ENCODE measurements around the gene ZNF81.
A peak's percentile ranks its signal among the peaks of the same experiment; 100 is the strongest.
"Not testable (repeated sequence)": the region's sequence is repeated elsewhere in the genome, so short reads cannot be mapped to it uniquely, and the experiment has no call there.

Gene ZNF81

GRCh38 chrX:47836164-47837072, at the start of gene ZNF81:
Gene ZNF81 (plus strand): TSS chrX:47836902. CDS start chrX:47846268, 9,366 bp downstream.
- Histone ChIP-seq H3K27ac (peak within 1 kb of the TSS in 19 of 21 experiments; percentile 44 to 82 (median 68)), H3K4me3 (peak within 1 kb of the TSS; percentile 41 to 58 (median 48))

- H3K4me3 ChIP-seq: no peak overlapping the region
- H3K27ac ChIP-seq: no peak overlapping the region
Measured at GRCh38 chrX:47796433-47796906, 40.2 kb upstream of the ZNF81 start.

- Histone ChIP-seq H3K27ac (no peak overlapping the region), H3K4me3 (no peak overlapping the region)
Measured at GRCh38 chrX:47797084-47797483, 39.6 kb upstream of the ZNF81 start.

GRCh38 chrX:47798861-47799260, 37.8 kb upstream of the ZNF81 start:
- no peak overlapping the region for H3K4me3 ChIP-seq
- H3K27ac ChIP-seq: no peak overlapping the region

GRCh38 chrX:47802589-47802988, 34.1 kb upstream of the ZNF81 start:
- Histone ChIP-seq H3K4me3 (no peak overlapping the region), H3K27ac (no peak overlapping the region)

GRCh38 chrX:47803103-47803502, 33.6 kb upstream of the ZNF81 start:
- H3K4me3 ChIP-seq, H3K27ac ChIP-seq: not testable (repeated sequence)

GRCh38 chrX:47804315-47804714, 32.4 kb upstream of the ZNF81 start:
- Histone ChIP-seq H3K27ac (no peak overlapping the region), H3K4me3 (no peak overlapping the region)

GRCh38 chrX:47805844-47806243, 30.9 kb upstream of the ZNF81 start:
- H3K4me3 ChIP-seq, H3K27ac ChIP-seq: not testable (repeated sequence)

GRCh38 chrX:47806415-47807271, 30.1 kb upstream of the ZNF81 start:
- H3K4me3 ChIP-seq, H3K27ac ChIP-seq: not testable (repeated sequence)

GRCh38 chrX:47807272-47807538, 29.5 kb upstream of the ZNF81 start:
- not testable (repeated sequence) for H3K27ac ChIP-seq, H3K4me3 ChIP-seq

- Histone ChIP-seq H3K4me3 (no peak overlapping the region), H3K27ac (no peak overlapping the region)
Measured at GRCh38 chrX:47807548-47807947, 29.2 kb upstream of the ZNF81 start.

- no peak overlapping the region for H3K27ac ChIP-seq
- no peak overlapping the region for H3K4me3 ChIP-seq
Measured at GRCh38 chrX:47808904-47809788, 27.6 kb upstream of the ZNF81 start.

- Histone ChIP-seq H3K27ac (no peak overlapping the region), H3K4me3 (no peak overlapping the region)
Measured at GRCh38 chrX:47814851-47815250, 21.9 kb upstream of the ZNF81 start.

GRCh38 chrX:47815901-47816845, 20.5 kb upstream of the ZNF81 start:
- Histone ChIP-seq H3K4me3 (no peak overlapping the region), H3K27ac (no peak overlapping the region)

- H3K27ac ChIP-seq: no peak overlapping the region
Measured at GRCh38 chrX:47817421-47817820, 19.3 kb upstream of the ZNF81 start.

GRCh38 chrX:47817897-47818296, 18.8 kb upstream of the ZNF81 start:
- no peak overlapping the region for H3K4me3 ChIP-seq
- H3K27ac ChIP-seq: no peak overlapping the region

More at GRCh38 chrX:47817421-47817820, 19.3 kb upstream of the ZNF81 start:
- H3K4me3 ChIP-seq: no peak overlapping the region

GRCh38 chrX:47828984-47829383, 7.7 kb upstream of the ZNF81 start:
- Histone ChIP-seq H3K4me3 (no peak overlapping the region), H3K27ac (no peak overlapping the region)

GRCh38 chrX:47831788-47832187, 4.9 kb upstream of the ZNF81 start:
- no peak overlapping the region for H3K27ac ChIP-seq
- no peak overlapping the region for H3K4me3 ChIP-seq

- H3K27ac ChIP-seq: no peak overlapping the region
- H3K4me3 ChIP-seq: no peak overlapping the region
Measured at GRCh38 chrX:47838361-47838760, 1.7 kb downstream of the ZNF81 start.

Data from skin epidermis (tissue), 12 donors.